ENCODE data around the gene FAM13A.

DNA sequence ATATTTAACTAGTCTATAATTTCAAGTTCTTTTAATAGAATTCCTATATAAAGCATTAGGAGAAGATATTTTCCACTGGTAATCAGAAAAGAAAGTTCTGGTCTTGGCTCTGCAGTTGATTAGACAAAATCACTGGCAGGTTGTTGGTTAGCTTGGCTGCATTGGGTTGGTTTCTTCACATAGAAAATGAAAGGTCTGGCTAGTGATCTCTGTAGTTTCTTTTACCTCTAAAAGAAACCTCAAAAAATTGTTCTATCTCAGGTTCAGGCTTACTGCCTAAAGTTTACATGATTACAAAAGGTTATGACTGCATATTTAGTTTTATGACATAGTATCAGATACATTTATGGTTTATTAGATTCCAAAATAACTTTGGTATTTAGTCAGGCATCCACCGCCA, 263.5 kb downstream of the FAM13A start:
- TF ChIP-seq ZBTB7A (IDR thresholded peaks at IDR 0.05; ENCODE audit: low read depth) (no peak), TAF1 (IDR thresholded peaks at IDR 0.05; ENCODE audit: low read depth) (no peak), EGR1 (IDR thresholded peaks at IDR 0.05) (no peak), CREB1 (IDR thresholded peaks at IDR 0.05; ENCODE audit: low read depth) (no peak), EP300 (IDR thresholded peaks at IDR 0.05; ENCODE audit: borderline replicate concordance) (no peak), CEBPB (IDR thresholded peaks at IDR 0.05) (no peak), RAD21 (IDR thresholded peaks at IDR 0.05; ENCODE audit: low read depth) (no peak), TEAD4 (IDR thresholded peaks at IDR 0.05) (no peak), NFIC (IDR thresholded peaks at IDR 0.05) (no peak), TCF12 (IDR thresholded peaks at IDR 0.05; ENCODE audit: low read depth) (no peak), YY1 (IDR thresholded peaks at IDR 0.05; ENCODE audit: low read depth) (no peak)
- TF ChIP-seq, protein P1, sequence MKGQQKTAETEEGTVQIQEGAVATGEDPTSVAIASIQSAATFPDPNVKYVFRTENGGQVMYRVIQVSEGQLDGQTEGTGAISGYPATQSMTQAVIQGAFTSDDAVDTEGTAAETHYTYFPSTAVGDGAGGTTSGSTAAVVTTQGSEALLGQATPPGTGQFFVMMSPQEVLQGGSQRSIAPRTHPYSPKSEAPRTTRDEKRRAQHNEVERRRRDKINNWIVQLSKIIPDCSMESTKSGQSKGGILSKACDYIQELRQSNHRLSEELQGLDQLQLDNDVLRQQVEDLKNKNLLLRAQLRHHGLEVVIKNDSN (IDR thresholded peaks at IDR 0.05): no peak
- TF ChIP-seq, protein P2, sequence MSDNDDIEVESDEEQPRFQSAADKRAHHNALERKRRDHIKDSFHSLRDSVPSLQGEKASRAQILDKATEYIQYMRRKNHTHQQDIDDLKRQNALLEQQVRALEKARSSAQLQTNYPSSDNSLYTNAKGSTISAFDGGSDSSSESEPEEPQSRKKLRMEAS (IDR thresholded peaks at IDR 0.05): no peak
- TF ChIP-seq, protein P3, sequence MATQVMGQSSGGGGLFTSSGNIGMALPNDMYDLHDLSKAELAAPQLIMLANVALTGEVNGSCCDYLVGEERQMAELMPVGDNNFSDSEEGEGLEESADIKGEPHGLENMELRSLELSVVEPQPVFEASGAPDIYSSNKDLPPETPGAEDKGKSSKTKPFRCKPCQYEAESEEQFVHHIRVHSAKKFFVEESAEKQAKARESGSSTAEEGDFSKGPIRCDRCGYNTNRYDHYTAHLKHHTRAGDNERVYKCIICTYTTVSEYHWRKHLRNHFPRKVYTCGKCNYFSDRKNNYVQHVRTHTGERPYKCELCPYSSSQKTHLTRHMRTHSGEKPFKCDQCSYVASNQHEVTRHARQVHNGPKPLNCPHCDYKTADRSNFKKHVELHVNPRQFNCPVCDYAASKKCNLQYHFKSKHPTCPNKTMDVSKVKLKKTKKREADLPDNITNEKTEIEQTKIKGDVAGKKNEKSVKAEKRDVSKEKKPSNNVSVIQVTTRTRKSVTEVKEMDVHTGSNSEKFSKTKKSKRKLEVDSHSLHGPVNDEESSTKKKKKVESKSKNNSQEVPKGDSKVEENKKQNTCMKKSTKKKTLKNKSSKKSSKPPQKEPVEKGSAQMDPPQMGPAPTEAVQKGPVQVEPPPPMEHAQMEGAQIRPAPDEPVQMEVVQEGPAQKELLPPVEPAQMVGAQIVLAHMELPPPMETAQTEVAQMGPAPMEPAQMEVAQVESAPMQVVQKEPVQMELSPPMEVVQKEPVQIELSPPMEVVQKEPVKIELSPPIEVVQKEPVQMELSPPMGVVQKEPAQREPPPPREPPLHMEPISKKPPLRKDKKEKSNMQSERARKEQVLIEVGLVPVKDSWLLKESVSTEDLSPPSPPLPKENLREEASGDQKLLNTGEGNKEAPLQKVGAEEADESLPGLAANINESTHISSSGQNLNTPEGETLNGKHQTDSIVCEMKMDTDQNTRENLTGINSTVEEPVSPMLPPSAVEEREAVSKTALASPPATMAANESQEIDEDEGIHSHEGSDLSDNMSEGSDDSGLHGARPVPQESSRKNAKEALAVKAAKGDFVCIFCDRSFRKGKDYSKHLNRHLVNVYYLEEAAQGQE (IDR thresholded peaks at IDR 0.05; ENCODE audit: low read depth): no peak
